Activated CD4-positive, alpha-beta T cell treated with anti-CD3 and anti-CD28 coated beads, Interleukin-2, amount 50 U/mL, for 1 hour (primary cell): ENCODE data around the gene HEPHL1.

ENCODE experiments used
- DNase-seq: peaks from one replicate; pipeline ENCODE4 v3.0.0-alpha.2; 2020

HEPHL1 gene

GRCh38 chr11:94023856-94024255 lies 2.7 kb downstream of the HEPHL1 start:
- DNase-seq: no peak

- DNase-seq: no peak
Measured at GRCh38 chr11:94024547-94024946, 3.4 kb downstream of the HEPHL1 start.

GRCh38 chr11:94025690-94026394 lies 4.7 kb downstream of the HEPHL1 start:
- no peak for DNase-seq

- no peak for DNase-seq
Measured at GRCh38 chr11:94027210-94027609, 6.1 kb downstream of the HEPHL1 start.

GRCh38 chr11:94028436-94028835 lies 7.3 kb downstream of the HEPHL1 start:
- DNase-seq: no peak

- no peak for DNase-seq
Measured at GRCh38 chr11:94030059-94030458, 8.9 kb downstream of the HEPHL1 start.

- DNase-seq: no peak
Measured at GRCh38 chr11:94031625-94032024, 10.5 kb downstream of the HEPHL1 start.

DNA sequence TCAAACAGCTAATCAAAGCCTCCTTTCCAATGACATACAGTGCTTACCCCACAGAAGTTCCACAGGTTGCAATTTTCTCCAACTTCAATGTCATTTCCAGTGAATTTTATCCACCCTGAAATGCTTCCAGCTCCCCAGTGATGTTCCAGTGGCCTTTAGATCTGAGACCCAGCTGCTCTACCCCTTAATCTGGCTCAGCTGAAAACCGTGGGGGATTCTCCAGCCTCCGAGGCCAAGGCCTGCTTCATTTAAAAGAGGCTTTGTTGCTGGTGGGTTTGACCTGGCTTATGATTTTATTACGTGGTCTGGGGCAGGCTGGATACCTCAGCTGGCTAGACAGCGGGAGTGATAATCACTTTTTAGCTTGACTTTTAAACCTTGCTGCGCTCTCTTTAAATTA lies 10.9 kb downstream of the HEPHL1 start:
- no peak for DNase-seq

DNA sequence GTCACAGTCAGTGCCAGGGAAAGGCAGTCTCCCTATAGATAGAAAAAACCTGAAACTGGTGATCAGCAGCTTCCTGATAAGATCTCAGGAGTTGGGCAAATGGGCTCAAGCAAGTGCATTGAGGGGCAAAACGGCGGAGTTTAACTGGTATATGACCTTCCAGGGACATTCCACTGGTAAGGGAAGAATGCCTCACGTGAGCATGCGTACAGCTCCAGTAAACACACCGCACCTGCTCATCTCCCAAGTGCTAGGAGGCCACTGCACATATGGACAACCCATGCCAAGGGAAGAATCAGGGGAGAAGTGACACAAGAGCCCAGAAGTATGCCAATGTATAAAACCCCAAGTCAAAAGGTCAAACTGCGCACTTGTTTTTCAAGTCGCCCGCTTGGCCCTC lies 11.6 kb downstream of the HEPHL1 start:
- DNase-seq: no peak

DNA sequence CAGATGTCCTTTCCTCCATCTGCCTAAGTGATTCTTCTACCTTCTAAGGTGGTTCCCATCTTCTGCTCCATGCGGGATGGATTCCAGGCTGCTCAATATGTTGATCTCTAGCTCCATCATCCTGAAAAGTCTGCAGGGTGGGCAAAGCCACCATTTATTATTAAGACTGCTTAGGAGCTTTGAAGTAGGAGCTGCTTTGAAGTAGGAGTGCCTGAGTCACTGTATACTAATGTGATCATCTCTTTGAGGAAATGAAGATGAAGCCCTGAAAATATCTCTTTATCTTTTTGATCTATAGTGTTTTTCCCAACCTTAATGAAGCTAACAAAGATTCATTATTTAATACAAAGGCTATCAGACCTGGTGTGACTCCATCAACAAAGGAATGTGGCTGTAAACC lies 13.1 kb downstream of the HEPHL1 start:
- no peak for DNase-seq

DNA sequence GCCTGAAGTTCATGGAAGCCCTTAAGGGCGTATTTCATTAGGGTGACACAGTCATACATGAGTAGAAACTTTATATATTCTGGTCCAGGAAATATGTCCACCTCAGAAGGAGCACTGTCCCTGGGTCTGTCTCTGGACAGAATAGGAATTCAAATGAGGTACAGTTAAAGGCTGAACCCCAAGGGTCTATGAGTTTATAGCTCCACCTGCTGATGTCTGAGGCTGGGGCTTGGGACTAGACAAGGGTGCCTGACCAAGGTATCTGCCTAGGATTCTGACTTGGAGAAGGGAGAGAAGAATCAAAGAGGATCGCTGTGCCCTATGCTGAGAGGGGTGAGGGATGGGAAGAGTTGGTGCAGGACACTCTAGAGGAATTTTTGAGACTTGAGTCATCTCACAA lies 14.9 kb downstream of the HEPHL1 start:
- no peak for DNase-seq

DNA sequence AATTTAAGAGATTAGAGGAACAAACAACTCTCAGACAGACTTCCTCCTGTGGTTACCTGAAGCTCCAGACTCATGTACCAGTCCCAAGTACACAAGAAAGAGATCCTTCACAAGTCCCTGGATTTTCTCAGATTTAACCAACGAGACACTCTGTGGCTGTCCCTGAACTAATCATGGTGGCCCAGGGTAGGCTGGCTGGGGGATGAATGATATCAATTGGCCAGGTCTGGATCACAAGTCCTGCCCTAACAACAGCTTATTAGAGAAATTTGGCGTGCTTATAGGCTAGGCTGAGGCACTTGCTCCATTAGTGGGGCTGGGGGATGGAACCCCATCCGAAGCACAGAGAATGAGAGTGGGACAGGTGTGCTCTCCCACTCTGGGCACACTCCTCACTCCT lies 22.1 kb downstream of the HEPHL1 start:
- no peak for DNase-seq

DNA sequence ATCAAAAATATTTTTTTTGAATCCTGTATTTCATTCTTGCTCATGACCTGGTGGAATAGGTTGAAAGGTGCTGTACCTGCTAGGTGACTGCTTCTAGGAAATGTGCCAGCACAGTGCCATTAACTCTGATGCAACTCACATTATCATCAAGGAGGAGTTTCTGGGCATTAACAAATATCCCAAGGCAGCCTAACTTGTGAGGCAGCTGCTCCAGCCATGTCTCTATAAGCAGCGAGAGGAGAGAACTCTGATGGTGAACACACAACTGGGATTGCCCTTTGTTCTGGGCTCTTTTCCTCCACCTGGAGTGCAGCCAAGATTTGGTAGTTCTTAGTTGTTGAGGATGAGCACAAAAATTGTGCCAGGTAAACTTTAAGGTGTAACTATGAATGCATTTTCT lies 25.6 kb downstream of the HEPHL1 start:
- DNase-seq: no peak

DNA sequence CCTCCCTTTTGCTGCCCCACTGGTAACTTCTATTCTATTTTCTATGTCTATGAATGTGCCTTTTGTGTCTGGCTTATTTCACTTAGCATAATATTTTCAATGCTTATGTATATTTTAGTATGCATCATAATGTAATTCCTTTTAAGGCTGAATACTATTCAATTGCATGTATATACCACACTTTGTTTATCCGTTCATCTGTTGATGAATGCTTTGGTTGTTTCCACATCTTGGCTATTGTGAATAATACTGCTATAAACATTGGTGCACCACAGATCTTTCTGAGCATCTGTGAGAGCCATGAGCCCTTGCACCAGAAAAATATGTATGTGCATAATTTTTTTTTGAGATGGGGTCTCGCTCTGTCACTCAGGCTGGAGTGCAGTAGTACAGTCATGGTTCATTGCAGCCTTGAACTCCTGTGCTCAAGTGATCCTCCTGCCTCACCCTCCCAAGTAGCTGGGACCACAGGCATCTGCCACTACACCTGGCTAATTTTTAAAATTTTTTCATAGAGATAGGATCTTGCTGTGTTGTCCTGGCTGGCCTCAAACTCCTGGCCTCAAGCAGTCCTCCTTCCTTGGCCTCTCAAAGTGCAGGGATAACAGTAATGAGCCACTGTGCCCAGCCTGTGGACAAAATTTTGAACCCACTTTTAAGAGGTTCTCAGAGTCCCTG lies 27.0 kb downstream of the HEPHL1 start:
- DNase-seq: no peak

- DNase-seq: no peak
Measured at GRCh38 chr11:94049351-94049750, 28.2 kb downstream of the HEPHL1 start.

- DNase-seq: no peak
Measured at GRCh38 chr11:94058630-94059029, 37.5 kb downstream of the HEPHL1 start.

GRCh38 chr11:94059065-94059464 lies 37.9 kb downstream of the HEPHL1 start:
- DNase-seq: no peak

GRCh38 chr11:94060401-94060800 lies 39.2 kb downstream of the HEPHL1 start:
- no peak for DNase-seq

DNA sequence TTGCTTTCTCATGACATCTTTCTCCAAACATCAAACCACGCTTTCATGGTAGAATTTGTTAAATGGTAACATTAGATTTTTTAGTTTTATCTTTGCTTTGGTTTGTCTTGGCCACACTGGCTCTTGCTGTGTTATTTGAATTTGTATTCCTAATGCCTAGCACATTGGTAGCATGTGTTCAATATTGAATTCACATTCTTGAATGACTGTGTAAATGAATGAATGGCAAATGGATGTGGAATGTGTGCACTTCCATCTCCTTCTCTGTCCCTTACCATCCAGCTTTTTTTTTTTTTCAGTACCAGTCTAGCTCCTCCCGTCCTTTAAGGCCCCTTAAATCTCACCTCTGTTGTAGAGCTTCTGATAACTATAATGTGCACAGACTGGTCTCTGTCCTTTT lies 41.2 kb downstream of the HEPHL1 start:
- DNase-seq: no peak

- no peak for DNase-seq
Measured at GRCh38 chr11:94066901-94067429, 45.8 kb downstream of the HEPHL1 start.

- no peak for DNase-seq
Measured at GRCh38 chr11:94068764-94069163, 47.6 kb downstream of the HEPHL1 start.

DNA sequence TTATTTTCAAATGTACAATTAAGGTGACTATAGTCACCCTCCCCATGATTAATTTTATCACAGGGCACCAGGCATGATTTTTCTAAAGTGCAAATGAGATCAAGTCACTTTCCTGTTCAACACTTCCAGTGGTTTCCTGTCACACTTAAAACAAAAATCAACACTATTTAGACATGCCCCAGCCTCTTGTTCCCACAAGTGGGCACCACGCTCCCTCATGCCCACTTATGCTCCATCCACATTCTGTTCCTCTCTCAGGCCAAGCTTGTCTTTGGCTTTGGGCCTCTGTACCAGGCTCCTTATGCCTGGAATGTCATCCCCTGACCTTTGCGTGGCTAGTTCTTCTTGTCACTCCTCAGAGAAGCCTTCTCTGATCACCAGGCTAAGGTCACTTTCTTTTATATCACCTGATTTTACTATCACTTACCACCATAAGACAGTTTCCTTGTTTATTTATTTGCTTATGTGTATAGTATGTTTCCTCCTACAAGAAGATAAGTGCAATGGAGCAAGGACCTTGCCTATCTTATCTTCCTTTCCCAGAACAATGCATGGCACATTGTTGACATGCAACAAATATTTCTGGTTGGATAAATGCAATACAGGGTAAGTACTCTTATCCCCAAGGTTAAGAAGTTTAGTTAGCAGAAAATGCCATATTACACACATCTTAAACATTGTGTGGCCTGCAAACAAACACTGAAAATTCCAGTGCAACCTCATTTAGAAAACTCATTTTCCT lies 56.6 kb downstream of the HEPHL1 start:
- DNase-seq: no peak

GRCh38 chr11:94084164-94084563 lies 63.0 kb downstream of the HEPHL1 start:
- DNase-seq: no peak

DNA sequence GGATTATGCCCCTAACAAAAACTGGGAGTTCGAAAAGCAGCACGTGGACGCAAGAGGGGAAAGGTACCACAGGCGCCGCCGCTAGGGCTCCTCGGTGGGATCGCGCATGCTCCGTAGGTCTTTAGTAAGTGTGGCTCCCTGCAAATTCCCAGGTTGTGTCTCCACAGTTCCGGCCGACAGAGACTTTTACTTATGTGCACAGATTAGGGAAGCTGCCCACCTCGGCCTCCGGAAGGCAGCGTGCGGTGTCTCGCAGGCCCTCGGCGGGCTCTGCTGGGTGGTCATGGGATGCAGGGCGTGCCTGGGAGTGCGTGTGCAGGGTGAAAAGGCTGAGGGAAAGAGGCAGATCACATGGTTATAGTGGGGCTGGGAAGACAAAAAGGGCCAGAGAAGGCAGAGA lies 67.8 kb downstream of the HEPHL1 start:
- DNase-seq: no peak
